Bronchial epithelial cell (primary cell): ENCODE data around the gene MIEF1. TPM values are rescaled to one million over a fixed set of nuclear protein-coding genes. Genes with fewer than 3 reads are reported as not detected.

Experiments
- DNase-seq: peaks from one replicate; pipeline ENCODE4 v3.0.0-alpha.2; 2010; ENCODE audit warnings: low read depth
- FAIRE-seq: peaks from 2 replicates; lab custom pipeline; 2011; peaks lifted over from hg19 to GRCh38; lab: Jason Lieb, UNC
- H3K27me3 ChIP-seq: 2 replicates; pipeline ENCODE4 v1.5.1; 2011; ENCODE audit warnings: low read length; ENCODE audit not compliant: control insufficient read depth, insufficient read depth
- H3K36me3 ChIP-seq: 2 replicates; pipeline ENCODE4 v1.5.1; 2011; ENCODE audit warnings: low read length; ENCODE audit not compliant: control insufficient read depth, insufficient read depth
- H3K4me3 ChIP-seq: 2 replicates; pipeline ENCODE4 v1.5.1; 2011; ENCODE audit warnings: mild to moderate bottlenecking, low read depth, low read length, control low read depth
- CTCF ChIP-seq: IDR thresholded peaks from 2 replicates; pipeline ENCODE4 v1.5.1; 2011; ENCODE audit warnings: mild to moderate bottlenecking, moderate library complexity, low read length, control low read depth, inconsistent platforms; ENCODE audit not compliant: insufficient read depth, severe bottlenecking
- total RNA-seq: library from RNA; depleted of rRNA; stranded (reverse); fragments of >200 nt; gene quantifications from 2 replicates; pipeline ENCODE4 v1.2.1, GENCODE V29; 2014

Gene MIEF1
- total RNA-seq, 1 donor from 2014 or later = 23.7 TPM

- DNase-seq (no peak), FAIRE-seq (no peak)
- Histone ChIP-seq H3K4me3 (no peak overlapping the region), H3K36me3 (no peaks in the 10 kb centered on the region), H3K27me3 (no peaks in the 10 kb centered on the region)
- TF ChIP-seq CTCF = no peak
These were observed 24.5 kb upstream of the MIEF1 start for GRCh38 chr22:39477542-39477941.

- no peak for TF ChIP-seq CTCF
- DNase-seq = no peak
- Histone ChIP-seq H3K36me3 (no peaks in the 10 kb centered on the region), H3K27me3 (no peaks in the 10 kb centered on the region), H3K4me3 (no peak overlapping the region)
- no peak for FAIRE-seq
These were observed 23.6 kb upstream of the MIEF1 start for GRCh38 chr22:39478441-39478850.

GRCh38 chr22:39479254-39479653, 22.8 kb upstream of the MIEF1 start:
- no peak for FAIRE-seq
- no peak for DNase-seq
- TF ChIP-seq CTCF = no peak

GRCh38 chr22:39480557-39480956, 21.5 kb upstream of the MIEF1 start:
- FAIRE-seq = no peak
- no peaks in the 10 kb centered on the region for H3K27me3 ChIP-seq
- no peaks in the 10 kb centered on the region for H3K36me3 ChIP-seq
- DNase-seq = no peak
- H3K4me3 ChIP-seq = no peak overlapping the region
- TF ChIP-seq CTCF = no peak

More at GRCh38 chr22:39479254-39479653, 22.8 kb upstream of the MIEF1 start:
- H3K27me3 ChIP-seq = no peaks in the 10 kb centered on the region
- H3K36me3 ChIP-seq = no peaks in the 10 kb centered on the region
- H3K4me3 ChIP-seq = no peak overlapping the region

GRCh38 chr22:39481054-39481453, 21.0 kb upstream of the MIEF1 start:
- no peak for DNase-seq
- FAIRE-seq = no peak
- no peak for TF ChIP-seq CTCF

GRCh38 chr22:39481595-39481994, 20.5 kb upstream of the MIEF1 start:
- no peaks in the 10 kb centered on the region for H3K36me3 ChIP-seq
- no peak for TF ChIP-seq CTCF
- DNase-seq (no peak), FAIRE-seq (no peak)
- no peaks in the 10 kb centered on the region for H3K27me3 ChIP-seq
- H3K4me3 ChIP-seq = no peak overlapping the region

More at GRCh38 chr22:39481054-39481453, 21.0 kb upstream of the MIEF1 start:
- no peaks in the 10 kb centered on the region for H3K36me3 ChIP-seq
- H3K4me3 ChIP-seq = no peak overlapping the region
- H3K27me3 ChIP-seq = no peaks in the 10 kb centered on the region
